Upper lobe of left lung (tissue), 4 donors: ENCODE measurements around the gene LRRN2.

Source experiments
- POLR2A ChIP-seq, 4 donors: fragments of 450-650 bp; IDR thresholded peaks; one replicate each; pipeline ENCODE4 v1.5.1; 2016 to 2017; ENCODE audit warnings: antibody characterized with exemption in 4 of 4, mild to moderate bottlenecking in 2 of 4
- TF ChIP-seq, protein P1 (sequence below), 6 experiments: fragments of 450-650 bp in 4 of 6; fragments of 200-600 bp in 2 of 6; sonication (generic) in 2 of 6; IDR thresholded peaks; one replicate each; pipeline ENCODE4 v1.5.1; 2016 to 2019; ENCODE audit warnings: antibody characterized with exemption in 6 of 6

DNA sequence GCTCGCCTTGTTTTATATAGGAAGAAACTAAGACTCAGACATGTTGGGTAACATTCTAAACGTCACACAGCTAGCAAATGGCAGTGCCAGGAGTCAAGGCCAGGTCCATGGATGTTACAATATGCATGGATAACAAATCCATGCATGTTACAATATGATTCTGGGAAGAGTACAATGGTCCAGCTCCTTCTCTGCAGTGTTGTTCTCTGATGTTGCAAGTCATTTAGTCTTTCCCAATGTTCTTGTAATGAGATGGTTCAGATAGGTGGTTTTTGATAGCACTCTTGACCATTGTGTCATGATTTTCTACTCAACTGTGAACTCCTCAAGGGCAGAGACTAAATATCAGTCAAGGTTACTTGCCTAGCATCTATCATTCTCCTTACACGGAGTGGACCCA is 15.7 kb upstream of the LRRN2 start:
- no peak for TF ChIP-seq POLR2A (IDR thresholded peaks at IDR 0.05)
- TF ChIP-seq, protein P1, sequence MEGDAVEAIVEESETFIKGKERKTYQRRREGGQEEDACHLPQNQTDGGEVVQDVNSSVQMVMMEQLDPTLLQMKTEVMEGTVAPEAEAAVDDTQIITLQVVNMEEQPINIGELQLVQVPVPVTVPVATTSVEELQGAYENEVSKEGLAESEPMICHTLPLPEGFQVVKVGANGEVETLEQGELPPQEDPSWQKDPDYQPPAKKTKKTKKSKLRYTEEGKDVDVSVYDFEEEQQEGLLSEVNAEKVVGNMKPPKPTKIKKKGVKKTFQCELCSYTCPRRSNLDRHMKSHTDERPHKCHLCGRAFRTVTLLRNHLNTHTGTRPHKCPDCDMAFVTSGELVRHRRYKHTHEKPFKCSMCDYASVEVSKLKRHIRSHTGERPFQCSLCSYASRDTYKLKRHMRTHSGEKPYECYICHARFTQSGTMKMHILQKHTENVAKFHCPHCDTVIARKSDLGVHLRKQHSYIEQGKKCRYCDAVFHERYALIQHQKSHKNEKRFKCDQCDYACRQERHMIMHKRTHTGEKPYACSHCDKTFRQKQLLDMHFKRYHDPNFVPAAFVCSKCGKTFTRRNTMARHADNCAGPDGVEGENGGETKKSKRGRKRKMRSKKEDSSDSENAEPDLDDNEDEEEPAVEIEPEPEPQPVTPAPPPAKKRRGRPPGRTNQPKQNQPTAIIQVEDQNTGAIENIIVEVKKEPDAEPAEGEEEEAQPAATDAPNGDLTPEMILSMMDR (IDR thresholded peaks at IDR 0.05), result no peak
